Measurements from ENCODE around the gene CCR7. TPM values are rescaled to one million over a fixed set of nuclear protein-coding genes. Genes with fewer than 3 reads are reported as not detected.

CCR7 gene
- total and polyA plus RNA-seq, 4 donors, result 1.8 to 5.9 (median 3.0) TPM

- no peaks in the 10 kb centered on the region for H3K27me3 ChIP-seq (ENCODE audit: control insufficient read depth in 3 of 3, insufficient read depth in 3 of 3, low read length in 2 of 3)
- no peak overlapping the region for H3K4me3 ChIP-seq
- 90 to 93% methylated on average over 6 of the region's 6 CpGs for WGBS, 2 donors
- DNase-seq (no peak), ATAC-seq (ENCODE audit: insufficient read depth, low FRiP score) (no peak)
- TF ChIP-seq, protein P1, sequence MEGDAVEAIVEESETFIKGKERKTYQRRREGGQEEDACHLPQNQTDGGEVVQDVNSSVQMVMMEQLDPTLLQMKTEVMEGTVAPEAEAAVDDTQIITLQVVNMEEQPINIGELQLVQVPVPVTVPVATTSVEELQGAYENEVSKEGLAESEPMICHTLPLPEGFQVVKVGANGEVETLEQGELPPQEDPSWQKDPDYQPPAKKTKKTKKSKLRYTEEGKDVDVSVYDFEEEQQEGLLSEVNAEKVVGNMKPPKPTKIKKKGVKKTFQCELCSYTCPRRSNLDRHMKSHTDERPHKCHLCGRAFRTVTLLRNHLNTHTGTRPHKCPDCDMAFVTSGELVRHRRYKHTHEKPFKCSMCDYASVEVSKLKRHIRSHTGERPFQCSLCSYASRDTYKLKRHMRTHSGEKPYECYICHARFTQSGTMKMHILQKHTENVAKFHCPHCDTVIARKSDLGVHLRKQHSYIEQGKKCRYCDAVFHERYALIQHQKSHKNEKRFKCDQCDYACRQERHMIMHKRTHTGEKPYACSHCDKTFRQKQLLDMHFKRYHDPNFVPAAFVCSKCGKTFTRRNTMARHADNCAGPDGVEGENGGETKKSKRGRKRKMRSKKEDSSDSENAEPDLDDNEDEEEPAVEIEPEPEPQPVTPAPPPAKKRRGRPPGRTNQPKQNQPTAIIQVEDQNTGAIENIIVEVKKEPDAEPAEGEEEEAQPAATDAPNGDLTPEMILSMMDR (IDR thresholded peaks at IDR 0.05; ENCODE audit: control extremely low read depth, extremely low read depth), result no peak
- no peaks in the 10 kb centered on the region for H3K9me3 ChIP-seq (ENCODE audit: control insufficient read depth in 4 of 4, insufficient read depth in 3 of 4, low read length in 3 of 4)
- H3K36me3 ChIP-seq (ENCODE audit: control insufficient read depth in 4 of 4, insufficient read depth in 4 of 4, low read length in 4 of 4), result no peaks in the 10 kb centered on the region
- no peak overlapping the region for H3K9ac ChIP-seq (ENCODE audit: insufficient read depth in 1 of 2, low read length in 2 of 2)
- H3K27ac ChIP-seq (ENCODE audit: low read depth in 1 of 2, low read length in 1 of 2), result no peak overlapping the region
- H3K4me1 ChIP-seq (ENCODE audit: control insufficient read depth in 5 of 5, insufficient read depth in 5 of 5, low read length in 5 of 5), result peaks cover 0 to 11% (median 0%) of the 10 kb centered on the region in 5 donors
These were observed 40.0 kb upstream of the CCR7 start for GRCh38 chr17:40605306-40605705.

GRCh38 chr17:40604327-40605080 is 39.2 kb upstream of the CCR7 start:
- Histone ChIP-seq H3K4me3 (no peak overlapping the region), H3K4me1 (ENCODE audit: control insufficient read depth in 5 of 5, insufficient read depth in 5 of 5, low read length in 5 of 5) (peaks cover 0 to 11% (median 0%) of the 10 kb centered on the region in 5 donors), H3K9me3 (ENCODE audit: control insufficient read depth in 4 of 4, insufficient read depth in 3 of 4, low read length in 3 of 4) (no peaks in the 10 kb centered on the region), H3K36me3 (ENCODE audit: control insufficient read depth in 4 of 4, insufficient read depth in 4 of 4, low read length in 4 of 4) (no peaks in the 10 kb centered on the region), H3K27ac (ENCODE audit: low read depth in 1 of 2, low read length in 1 of 2) (no peak overlapping the region), H3K9ac (ENCODE audit: insufficient read depth in 1 of 2, low read length in 2 of 2) (no peak overlapping the region), H3K27me3 (ENCODE audit: control insufficient read depth in 3 of 3, insufficient read depth in 3 of 3, low read length in 2 of 3) (no peaks in the 10 kb centered on the region)
- TF ChIP-seq, protein P1 (IDR thresholded peaks at IDR 0.05; ENCODE audit: control extremely low read depth, extremely low read depth), result no peak
- whole genome bisulfite sequencing, 2 donors, result 92 to 95% methylated on average over 8 of the region's 8 CpGs
- DNase-seq (no peak), ATAC-seq (ENCODE audit: insufficient read depth, low FRiP score) (no peak)

GRCh38 chr17:40602445-40603443 is 37.5 kb upstream of the CCR7 start:
- Histone ChIP-seq H3K36me3 (ENCODE audit: control insufficient read depth in 4 of 4, insufficient read depth in 4 of 4, low read length in 4 of 4) (no peaks in the 10 kb centered on the region), H3K9ac (ENCODE audit: insufficient read depth in 1 of 2, low read length in 2 of 2) (no peak overlapping the region), H3K27ac (ENCODE audit: low read depth in 1 of 2, low read length in 1 of 2) (no peak overlapping the region), H3K4me1 (ENCODE audit: control insufficient read depth in 5 of 5, insufficient read depth in 5 of 5, low read length in 5 of 5) (peaks cover 0 to 11% (median 0%) of the 10 kb centered on the region in 5 donors), H3K9me3 (ENCODE audit: control insufficient read depth in 4 of 4, insufficient read depth in 3 of 4, low read length in 3 of 4) (no peaks in the 10 kb centered on the region), H3K4me3 (no peak overlapping the region), H3K27me3 (ENCODE audit: control insufficient read depth in 3 of 3, insufficient read depth in 3 of 3, low read length in 2 of 3) (no peaks in the 10 kb centered on the region)
- WGBS, 2 donors, result 89 to 96% methylated on average over 22 of the region's 22 CpGs
- TF ChIP-seq, protein P1 (IDR thresholded peaks at IDR 0.05; ENCODE audit: control extremely low read depth, extremely low read depth), result no peak
- ATAC-seq (ENCODE audit: insufficient read depth, low FRiP score) (no peak), DNase-seq (no peak)
